Sciatic nerve (tissue), 2 donors: Measurements from ENCODE around the gene ST6GALNAC3. TPM values are rescaled to one million over a fixed set of nuclear protein-coding genes. Genes with fewer than 3 reads are reported as not detected.
A peak's percentile ranks its signal among the peaks of the same experiment; 100 is the strongest.

ENCODE experiments used
- ATAC-seq: fragments of 200-7000 bp; cut with Tn5 transposase; one replicate; pipeline ENCODE4 v1.9.1; 2020; ENCODE audit warnings: mild to moderate bottlenecking, moderate library complexity
- DNase-seq: peaks from one replicate; pipeline ENCODE4 v3.0.0-alpha.2; 2020; ENCODE audit warnings: low spot score
- intact Hi-C: fragments of 100-400 bp; cut with DNase I; formaldehyde crosslinking; loops from one replicate; pipeline ENCODE4 v1.14.2; 2022
- total RNA-seq: library from RNA; stranded (reverse); fragmentation: NEBNext Ultra II Directional; extraction: Animal tissue kit (Norgen Biotek cat#: 25700); gene quantifications from one replicate; pipeline ENCODE4 v1.2.1, GENCODE V29; 2021
- donor health status: DM: no; HTN: no; CAD: no.
- donor health status: DM: no; HTN: no; CAD: no.

The ST6GALNAC3 gene
- total RNA-seq, 1 donor from 2014 or later = 12.3 TPM

- DNase-seq (no peak), ATAC-seq (no peak)
- intact Hi-C loops = no loop called here
Observed at GRCh38 chr1:76130992-76131391, 56.4 kb downstream of the ST6GALNAC3 start.

- no peak for ATAC-seq
- no peak for DNase-seq
- intact Hi-C loops = no loop called here
Observed at GRCh38 chr1:76133977-76134376, 59.4 kb downstream of the ST6GALNAC3 start.

- ATAC-seq (no peak), DNase-seq (no peak)
- intact Hi-C loops = no loop called here
Observed at GRCh38 chr1:76135835-76136234, 61.3 kb downstream of the ST6GALNAC3 start.

GRCh38 chr1:76136894-76137293 is 62.3 kb downstream of the ST6GALNAC3 start:
- ATAC-seq (no peak), DNase-seq (no peak)
- intact Hi-C loops = no loop called here

- intact Hi-C loops = no loop called here
- DNase-seq (no peak), ATAC-seq (peak; percentile 16)
Observed at GRCh38 chr1:76137746-76138145, 63.2 kb downstream of the ST6GALNAC3 start.

GRCh38 chr1:76138217-76138616 is 63.7 kb downstream of the ST6GALNAC3 start:
- ATAC-seq = peak; percentile 67

GRCh38 chr1:76140227-76140626 is 65.7 kb downstream of the ST6GALNAC3 start:
- ATAC-seq (no peak), DNase-seq (no peak)
- intact Hi-C loops = no loop called here

More at GRCh38 chr1:76138217-76138616, 63.7 kb downstream of the ST6GALNAC3 start:
- DNase-seq = no peak
- intact Hi-C loops = no loop called here

GRCh38 chr1:76141929-76142328 is 67.4 kb downstream of the ST6GALNAC3 start:
- DNase-seq (no peak), ATAC-seq (no peak)
- intact Hi-C loops = no loop called here

GRCh38 chr1:76142771-76143540 is 68.4 kb downstream of the ST6GALNAC3 start:
- DNase-seq = no peak
- ATAC-seq = no peak
- intact Hi-C loops = no loop called here

- intact Hi-C loops = no loop called here
- DNase-seq (no peak), ATAC-seq (no peak)
Observed at GRCh38 chr1:76144247-76144646, 69.7 kb downstream of the ST6GALNAC3 start.

GRCh38 chr1:76145332-76145731 is 70.8 kb downstream of the ST6GALNAC3 start:
- ATAC-seq (no peak), DNase-seq (no peak)
- intact Hi-C loops = no loop called here

- ATAC-seq (no peak), DNase-seq (no peak)
- intact Hi-C loops = no loop called here
Observed at GRCh38 chr1:76146184-76146583, 71.6 kb downstream of the ST6GALNAC3 start.

GRCh38 chr1:76147917-76148316 is 73.4 kb downstream of the ST6GALNAC3 start:
- no peak for DNase-seq
- intact Hi-C loops = no loop called here
- ATAC-seq = peak; percentile 95

- ATAC-seq (peak; percentile 43), DNase-seq (no peak)
- intact Hi-C loops = no loop called here
Observed at GRCh38 chr1:76148460-76148859, 73.9 kb downstream of the ST6GALNAC3 start.

- ATAC-seq (peak; percentile 5), DNase-seq (no peak)
- intact Hi-C loops = loop anchor here (10.0 kb wide), 1 partner anchor 991 kb away; no protein-coding TSS in a partner anchor
Observed at GRCh38 chr1:76153841-76154205, 79.3 kb downstream of the ST6GALNAC3 start.

GRCh38 chr1:76154206-76154956 is 79.8 kb downstream of the ST6GALNAC3 start:
- DNase-seq (peak; percentile 89), ATAC-seq (peak; percentile 95)
- intact Hi-C loops = loop anchor here (10.0 kb wide), 1 partner anchor 990 kb away; no protein-coding TSS in a partner anchor

GRCh38 chr1:76156987-76157386 is 82.4 kb downstream of the ST6GALNAC3 start:
- DNase-seq (no peak), ATAC-seq (no peak)
- intact Hi-C loops = loop anchor here (10.0 kb wide), 1 partner anchor 988 kb away; no protein-coding TSS in a partner anchor

- DNase-seq (no peak), ATAC-seq (no peak)
- intact Hi-C loops = loop anchor here (10.0 kb wide), 1 partner anchor 987 kb away; no protein-coding TSS in a partner anchor
Observed at GRCh38 chr1:76158126-76158525, 83.6 kb downstream of the ST6GALNAC3 start.

- no peak for DNase-seq
- no peak for ATAC-seq
- intact Hi-C loops = no loop called here
Observed at GRCh38 chr1:76160225-76160624, 85.7 kb downstream of the ST6GALNAC3 start.

- ATAC-seq = no peak
- intact Hi-C loops = no loop called here
Observed at GRCh38 chr1:76161451-76161850, 86.9 kb downstream of the ST6GALNAC3 start.

More at GRCh38 chr1:76161451-76161850, 86.9 kb downstream of the ST6GALNAC3 start:
- no peak for DNase-seq
